ENCODE data around the gene TEPSIN. TPM values are rescaled to one million over a fixed set of nuclear protein-coding genes. Genes with fewer than 3 reads are reported as not detected.

Gene TEPSIN
- total and polyA plus RNA-seq, 4 donors, result 3.2 to 22.9 (median 10.7) TPM

DNA sequence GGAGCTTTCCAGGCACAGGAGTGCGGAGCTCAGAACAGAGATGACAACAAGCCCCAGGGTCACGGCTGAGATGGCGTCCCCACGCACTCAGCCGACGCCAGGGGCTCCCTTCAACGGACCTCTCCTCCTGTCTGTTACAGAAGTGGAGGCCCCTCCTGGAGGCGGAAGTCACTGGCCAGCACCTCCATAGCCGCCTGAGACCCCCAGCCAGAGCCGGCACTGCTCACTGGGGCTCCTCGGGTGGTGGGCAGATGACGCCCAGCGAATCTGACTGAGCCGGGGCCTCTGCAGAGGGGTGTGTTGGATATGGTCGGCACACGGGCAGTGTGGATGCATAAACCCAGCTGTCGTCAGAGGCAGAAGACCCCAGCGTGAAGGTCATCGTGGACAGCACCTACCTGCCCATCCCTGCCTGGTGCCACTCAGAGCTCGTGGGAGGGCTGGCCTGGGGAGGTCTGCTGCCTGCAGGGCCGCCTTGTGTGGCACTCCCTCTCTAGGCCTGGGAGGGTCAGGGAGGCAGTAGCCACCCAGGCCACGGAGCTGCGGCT lies 20.3 kb upstream of the TEPSIN start:
- 95% methylated on average over 23 of the region's 23 CpGs for WGBS
- Histone ChIP-seq H3K27me3 (ENCODE audit: control insufficient read depth in 4 of 4, insufficient read depth in 4 of 4, low read length in 3 of 4) (no peaks in the 10 kb centered on the region), H3K9ac (ENCODE audit: low read depth in 1 of 2, low read length in 2 of 2) (no peak overlapping the region), H3K27ac (ENCODE audit: low read depth in 1 of 2, low read length in 2 of 2) (no peak overlapping the region), H3K4me3 (ENCODE audit: low read depth in 1 of 3, low read length in 3 of 3) (no peak overlapping the region), H3K36me3 (ENCODE audit: control insufficient read depth in 4 of 4, insufficient read depth in 3 of 4, low read depth in 1 of 4, low read length in 3 of 4) (peaks cover 9 to 62% (median 22%) of the 10 kb centered on the region in 4 donors), H3K9me3 (ENCODE audit: control insufficient read depth in 4 of 4, low read length in 3 of 4) (no peaks in the 10 kb centered on the region), H3K4me1 (ENCODE audit: control insufficient read depth in 4 of 4, insufficient read depth in 4 of 4, low read length in 3 of 4) (no peaks in the 10 kb centered on the region)
- DNase-seq (ENCODE audit: low spot score), result no peak
- TF ChIP-seq GABPA (IDR thresholded peaks at IDR 0.05 in 1 of 2, conservative IDR thresholded peaks at IDR 0.05 in 1 of 2), result no peak
- TF ChIP-seq HNF4G (IDR thresholded peaks at IDR 0.05), result no peak
- TF ChIP-seq FOXA2 (IDR thresholded peaks at IDR 0.05), result no peak
- TF ChIP-seq RXRA (IDR thresholded peaks at IDR 0.05), result no peak
- TF ChIP-seq RAD21 (IDR thresholded peaks at IDR 0.05), result no peak

DNA sequence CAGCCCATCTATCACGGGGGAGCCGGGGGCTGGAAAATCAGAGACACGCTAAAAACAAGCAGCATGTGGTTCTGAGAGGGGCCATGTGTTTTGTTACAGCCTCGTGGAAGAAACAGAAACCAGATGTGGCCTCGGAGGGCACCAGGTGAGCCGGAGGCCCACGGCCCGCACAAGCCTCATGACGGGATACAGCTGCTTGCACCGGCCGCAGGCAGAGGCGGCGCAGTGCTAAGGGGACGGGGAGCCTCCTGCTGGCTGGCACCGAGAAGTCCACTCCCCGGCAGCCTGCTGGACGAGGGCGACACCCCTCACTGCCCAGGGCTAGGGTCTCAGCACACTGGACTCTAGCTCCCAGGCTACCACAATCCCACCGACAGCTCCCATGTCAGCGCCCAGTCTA lies 19.4 kb upstream of the TEPSIN start:
- no peak overlapping the region for H3K27ac ChIP-seq (ENCODE audit: low read depth in 1 of 2, low read length in 2 of 2)

GRCh38 chr17:81257533-81257932 lies 18.7 kb upstream of the TEPSIN start:
- DNase-seq (ENCODE audit: low spot score), result no peak

More for the DNA sequence above, 19.4 kb upstream of the TEPSIN start:
- no peak overlapping the region for H3K4me3 ChIP-seq (ENCODE audit: low read depth in 1 of 3, low read length in 3 of 3)
- H3K4me1 ChIP-seq (ENCODE audit: control insufficient read depth in 4 of 4, insufficient read depth in 4 of 4, low read length in 3 of 4), result peaks cover 0 to under 1% (median 0%) of the 10 kb centered on the region in 4 donors
- 96% methylated on average over 20 of the region's 20 CpGs for WGBS
- TF ChIP-seq GABPA (IDR thresholded peaks at IDR 0.05 in 1 of 2, conservative IDR thresholded peaks at IDR 0.05 in 1 of 2) (no peak), RAD21 (IDR thresholded peaks at IDR 0.05) (no peak), YY1 (IDR thresholded peaks at IDR 0.05) (no peak), SP1 (IDR thresholded peaks at IDR 0.05) (no peak), ATF3 (IDR thresholded peaks at IDR 0.05) (no peak), EGR1 (IDR thresholded peaks at IDR 0.05; ENCODE audit: low read depth in 2 of 2) (no peak), HNF4G (IDR thresholded peaks at IDR 0.05) (no peak), JUND (IDR thresholded peaks at IDR 0.05) (no peak), RXRA (IDR thresholded peaks at IDR 0.05) (no peak)
- TF ChIP-seq, protein P1, sequence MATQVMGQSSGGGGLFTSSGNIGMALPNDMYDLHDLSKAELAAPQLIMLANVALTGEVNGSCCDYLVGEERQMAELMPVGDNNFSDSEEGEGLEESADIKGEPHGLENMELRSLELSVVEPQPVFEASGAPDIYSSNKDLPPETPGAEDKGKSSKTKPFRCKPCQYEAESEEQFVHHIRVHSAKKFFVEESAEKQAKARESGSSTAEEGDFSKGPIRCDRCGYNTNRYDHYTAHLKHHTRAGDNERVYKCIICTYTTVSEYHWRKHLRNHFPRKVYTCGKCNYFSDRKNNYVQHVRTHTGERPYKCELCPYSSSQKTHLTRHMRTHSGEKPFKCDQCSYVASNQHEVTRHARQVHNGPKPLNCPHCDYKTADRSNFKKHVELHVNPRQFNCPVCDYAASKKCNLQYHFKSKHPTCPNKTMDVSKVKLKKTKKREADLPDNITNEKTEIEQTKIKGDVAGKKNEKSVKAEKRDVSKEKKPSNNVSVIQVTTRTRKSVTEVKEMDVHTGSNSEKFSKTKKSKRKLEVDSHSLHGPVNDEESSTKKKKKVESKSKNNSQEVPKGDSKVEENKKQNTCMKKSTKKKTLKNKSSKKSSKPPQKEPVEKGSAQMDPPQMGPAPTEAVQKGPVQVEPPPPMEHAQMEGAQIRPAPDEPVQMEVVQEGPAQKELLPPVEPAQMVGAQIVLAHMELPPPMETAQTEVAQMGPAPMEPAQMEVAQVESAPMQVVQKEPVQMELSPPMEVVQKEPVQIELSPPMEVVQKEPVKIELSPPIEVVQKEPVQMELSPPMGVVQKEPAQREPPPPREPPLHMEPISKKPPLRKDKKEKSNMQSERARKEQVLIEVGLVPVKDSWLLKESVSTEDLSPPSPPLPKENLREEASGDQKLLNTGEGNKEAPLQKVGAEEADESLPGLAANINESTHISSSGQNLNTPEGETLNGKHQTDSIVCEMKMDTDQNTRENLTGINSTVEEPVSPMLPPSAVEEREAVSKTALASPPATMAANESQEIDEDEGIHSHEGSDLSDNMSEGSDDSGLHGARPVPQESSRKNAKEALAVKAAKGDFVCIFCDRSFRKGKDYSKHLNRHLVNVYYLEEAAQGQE (IDR thresholded peaks at IDR 0.05), result no peak
- peaks cover 9 to 54% (median 15%) of the 10 kb centered on the region in 4 donors for H3K36me3 ChIP-seq (ENCODE audit: control insufficient read depth in 4 of 4, insufficient read depth in 3 of 4, low read depth in 1 of 4, low read length in 3 of 4)
- no peaks in the 10 kb centered on the region for H3K9me3 ChIP-seq (ENCODE audit: control insufficient read depth in 4 of 4, low read length in 3 of 4)
- H3K9ac ChIP-seq (ENCODE audit: low read depth in 1 of 2, low read length in 2 of 2), result no peak overlapping the region
- H3K27me3 ChIP-seq (ENCODE audit: control insufficient read depth in 4 of 4, insufficient read depth in 4 of 4, low read length in 3 of 4), result no peaks in the 10 kb centered on the region
- no peak for DNase-seq (ENCODE audit: low spot score)

More at GRCh38 chr17:81257533-81257932, 18.7 kb upstream of the TEPSIN start:
- no peaks in the 10 kb centered on the region for H3K27me3 ChIP-seq (ENCODE audit: control insufficient read depth in 4 of 4, insufficient read depth in 4 of 4, low read length in 3 of 4)
- TF ChIP-seq FOXA2 (IDR thresholded peaks at IDR 0.05) (no peak), ATF3 (IDR thresholded peaks at IDR 0.05) (no peak)
- H3K27ac ChIP-seq (ENCODE audit: low read depth in 1 of 2, low read length in 2 of 2), result no peak overlapping the region
- H3K4me3 ChIP-seq (ENCODE audit: low read depth in 1 of 3, low read length in 3 of 3), result no peak overlapping the region
- H3K9ac ChIP-seq (ENCODE audit: low read depth in 1 of 2, low read length in 2 of 2), result no peak overlapping the region
- H3K9me3 ChIP-seq (ENCODE audit: control insufficient read depth in 4 of 4, low read length in 3 of 4), result no peaks in the 10 kb centered on the region
- peaks cover 0 to 4% (median 0%) of the 10 kb centered on the region in 4 donors for H3K4me1 ChIP-seq (ENCODE audit: control insufficient read depth in 4 of 4, insufficient read depth in 4 of 4, low read length in 3 of 4)
- peaks cover 8 to 51% (median 14%) of the 10 kb centered on the region in 4 donors for H3K36me3 ChIP-seq (ENCODE audit: control insufficient read depth in 4 of 4, insufficient read depth in 3 of 4, low read depth in 1 of 4, low read length in 3 of 4)
- WGBS, result 96% methylated on average over 19 of the region's 19 CpGs
